IMR-90 (cell line): ENCODE measurements around the gene PCCA. TPM values are rescaled to one million over a fixed set of nuclear protein-coding genes. Genes with fewer than 3 reads are reported as not detected.

Experiments used
- ATAC-seq: fragments of 200-7000 bp; cut with Tn5 transposase; 2 replicates; pipeline ENCODE4 v1.9.1; 2020; ENCODE audit warnings: low read depth, mild to moderate bottlenecking, moderate library complexity
- BruUV-seq: library from RNA; stranded (reverse); fragments of 400-500 nt; replicated peaks from 2 replicates; lab custom pipeline; 2021; lab: Mats Ljungman, UMichigan
- CTCF ChIA-PET: fragments of 300-600 bp; formaldehyde crosslinking; extraction: SDS; loops from one replicate; lab custom pipeline; 2021; ENCODE audit warnings: antibody characterized with exemption; lab: Yijun Ruan, JAX
- POLR2A ChIA-PET: fragments of 300-600 bp; sonication (Branson Sonifier 250); formaldehyde crosslinking; loops from one replicate; lab custom pipeline; 2022; ENCODE audit warnings: antibody characterized with exemption; ENCODE audit not compliant: unreplicated experiment; lab: Charles Lee
- DNase-seq: peaks from one replicate; pipeline ENCODE4 v3.0.0; 2013
- H2AFZ ChIP-seq: replicated peaks from 2 replicates; pipeline ENCODE3; 2013; ENCODE audit warnings: low read length, mild to moderate bottlenecking; ENCODE audit not compliant: poor library complexity
- H2AK5ac ChIP-seq: 2 replicates; pipeline ENCODE4 v1.6.1; 2013; ENCODE audit warnings: low read depth, low read length, inconsistent platforms
- H2AK9ac ChIP-seq: replicated peaks from 2 replicates; pipeline ENCODE3; 2013; ENCODE audit warnings: mild to moderate bottlenecking, low read depth, low read length, moderate library complexity; ENCODE audit not compliant: poor library complexity
- H2BK120ac ChIP-seq: 2 replicates; pipeline ENCODE4 v1.6.1; 2013; ENCODE audit warnings: low read depth, low read length, inconsistent platforms
- H2BK15ac ChIP-seq: 3 replicates; pipeline ENCODE4 v1.6.1; 2013; ENCODE audit warnings: low read depth, low read length, inconsistent platforms
- H2BK20ac ChIP-seq: 2 replicates; pipeline ENCODE4 v1.6.1; 2013; ENCODE audit warnings: low read depth, mild to moderate bottlenecking, inconsistent platforms, low read length, moderate library complexity
- H2BK5ac ChIP-seq: 2 replicates; pipeline ENCODE4 v1.6.1; 2013; ENCODE audit warnings: mild to moderate bottlenecking, low read depth, low read length, inconsistent platforms; ENCODE audit not compliant: poor library complexity, severe bottlenecking
- H3K14ac ChIP-seq: replicated peaks from 2 replicates; pipeline ENCODE4 v1.6.1; 2013; ENCODE audit warnings: low read depth, low read length, inconsistent platforms
- H3K18ac ChIP-seq: 2 replicates; pipeline ENCODE4 v1.6.1; 2013; ENCODE audit warnings: low read depth, low read length, control low read depth
- H3K23ac ChIP-seq: 2 replicates; pipeline ENCODE4 v1.6.1; 2013; ENCODE audit warnings: low read depth, low read length, inconsistent platforms
- H3K27ac ChIP-seq: 2 replicates; pipeline ENCODE4 v1.5.1; 2013; ENCODE audit warnings: mild to moderate bottlenecking, control low read depth, low read length; ENCODE audit not compliant: insufficient read depth
- H3K27me3 ChIP-seq: 2 replicates; pipeline ENCODE4 v1.6.1; 2013; ENCODE audit warnings: low read length; ENCODE audit not compliant: control insufficient read depth, insufficient read depth
- H3K36me3 ChIP-seq: 2 replicates; pipeline ENCODE4 v1.6.1; 2013; ENCODE audit warnings: low read length, mixed read lengths; ENCODE audit not compliant: control insufficient read depth, insufficient read depth
- H3K4ac ChIP-seq: 2 replicates; pipeline ENCODE4 v1.6.1; 2013; ENCODE audit warnings: low read depth, low read length, inconsistent platforms
- H3K4me1 ChIP-seq: 2 replicates; pipeline ENCODE4 v1.6.1; 2013; ENCODE audit warnings: low read length, mixed read lengths; ENCODE audit not compliant: control insufficient read depth, insufficient read depth
- H3K4me2 ChIP-seq: 2 replicates; pipeline ENCODE4 v1.6.1; 2013; ENCODE audit warnings: low read depth, mild to moderate bottlenecking, control low read depth, low read length, moderate library complexity
- H3K4me3 ChIP-seq: 2 replicates; pipeline ENCODE4 v1.5.1; 2013; ENCODE audit warnings: low read depth, mild to moderate bottlenecking, control low read depth, low read length, moderate library complexity; ENCODE audit not compliant: insufficient read depth
- H3K56ac ChIP-seq: 2 replicates; pipeline ENCODE4 v1.6.1; 2013; ENCODE audit warnings: low read length, inconsistent platforms; ENCODE audit not compliant: insufficient read depth; ENCODE audit errors: extremely low read depth
- H3K79me1 ChIP-seq, 2 experiments: 2 replicates each; pipeline ENCODE4 v1.6.1; 2013; ENCODE audit warnings: low read length in 2 of 2, inconsistent platforms in 1 of 2, low read depth in 1 of 2
- H3K9ac ChIP-seq: 2 replicates; pipeline ENCODE4 v1.6.1; 2013; ENCODE audit warnings: low read depth, low read length, control low read depth
- H3K9me1 ChIP-seq: 2 replicates; pipeline ENCODE4 v1.6.1; 2013; ENCODE audit warnings: low read length, inconsistent platforms; ENCODE audit not compliant: insufficient read depth
- H3K9me3 ChIP-seq: 2 replicates; pipeline ENCODE4 v1.6.1; 2013; ENCODE audit warnings: low read length; ENCODE audit not compliant: control insufficient read depth, insufficient read depth
- H4K20me1 ChIP-seq: 2 replicates; pipeline ENCODE4 v1.6.1; 2013; ENCODE audit warnings: low read length, inconsistent platforms; ENCODE audit not compliant: insufficient read depth
- H4K5ac ChIP-seq: 2 replicates; pipeline ENCODE4 v1.6.1; 2013; ENCODE audit warnings: mild to moderate bottlenecking, low read depth, low read length, control low read depth
- H4K8ac ChIP-seq, 2 experiments: 2 replicates each; pipeline ENCODE4 v1.6.1; 2013; ENCODE audit warnings: low read depth in 2 of 2, low read length in 2 of 2, control low read depth in 1 of 2, inconsistent platforms in 1 of 2
- H4K91ac ChIP-seq: 2 replicates; pipeline ENCODE4 v1.6.1; 2013; ENCODE audit warnings: low read depth, low read length, inconsistent platforms; ENCODE audit not compliant: insufficient read depth
- BHLHE40 ChIP-seq: fragments of 150-350 bp; IDR thresholded peaks from 2 replicates; pipeline ENCODE4 v1.6.1; 2016; ENCODE audit warnings: mild to moderate bottlenecking, low read depth, low read length
- CEBPB ChIP-seq: IDR thresholded peaks from 2 replicates; pipeline ENCODE4 v1.6.1; 2012; ENCODE audit warnings: low read depth, low read length, improper control_type of control experiment
- CHD1 ChIP-seq: IDR thresholded peaks from 2 replicates; pipeline ENCODE4 v1.6.1; 2012; ENCODE audit warnings: low read depth, low read length, improper control_type of control experiment
- FOS ChIP-seq: fragments of 150-350 bp; IDR thresholded peaks from 2 replicates; pipeline ENCODE4 v1.6.1; 2016; ENCODE audit warnings: low read depth, low read length
- MAFK ChIP-seq: IDR thresholded peaks from 2 replicates; pipeline ENCODE4 v1.6.1; 2012; ENCODE audit warnings: low read depth, low read length, improper control_type of control experiment
- MAZ ChIP-seq: IDR thresholded peaks from 2 replicates; pipeline ENCODE4 v1.6.1; 2012; ENCODE audit warnings: low read depth, mild to moderate bottlenecking, low read length, improper control_type of control experiment, moderate library complexity, borderline replicate concordance
- MXI1 ChIP-seq: IDR thresholded peaks from 2 replicates; pipeline ENCODE4 v1.6.1; 2012; ENCODE audit warnings: low read depth, mild to moderate bottlenecking, low read length, moderate library complexity, borderline replicate concordance
- NFE2L2 ChIP-seq: fragments of 150-350 bp; IDR thresholded peaks from 2 replicates; pipeline ENCODE4 v1.6.1; 2016; ENCODE audit warnings: low read depth, mild to moderate bottlenecking, low read length
- POLR2A ChIP-seq: IDR thresholded peaks from 2 replicates; pipeline ENCODE4 v1.6.1; 2012; ENCODE audit warnings: mild to moderate bottlenecking, low read depth, low read length
- RAD21 ChIP-seq: IDR thresholded peaks from 2 replicates; pipeline ENCODE4 v1.6.1; 2012; ENCODE audit warnings: low read length, improper control_type of control experiment
- RCOR1 ChIP-seq: IDR thresholded peaks from 2 replicates; pipeline ENCODE4 v1.6.1; 2012; ENCODE audit warnings: mild to moderate bottlenecking, low read length, improper control_type of control experiment; ENCODE audit not compliant: insufficient replicate concordance
- RFX5 ChIP-seq: IDR thresholded peaks from 2 replicates; pipeline ENCODE4 v1.8.0; 2012; ENCODE audit warnings: low read depth, mild to moderate bottlenecking, low read length, moderate library complexity
- SMC3 ChIP-seq: fragments of 150-350 bp; IDR thresholded peaks from 2 replicates; pipeline ENCODE4 v1.6.1; 2016; ENCODE audit warnings: low read depth, mild to moderate bottlenecking, antibody characterized with exemption, low read length, moderate library complexity
- WGBS, 2 experiments: methylation state at CpG; one replicate each; pipeline versions ENCODE4 v1.1.5 to v1.1.7; 2013; ENCODE audit warnings: missing lambda C conversion rate in 2 of 2; ENCODE audit not compliant: insufficient read length in 1 of 2; ENCODE audit errors: extremely low coverage in 2 of 2; 5-methylcytosine and 5-hydroxymethylcytosine counted together
- dilution Hi-C: fragments of 300-500 bp; cut with HindIII; formaldehyde crosslinking; loops from one replicate; pipeline ENCODE4 v1.14.3; 2018; ENCODE audit warnings: low sequenced_read_pairs; ENCODE audit not compliant: unreplicated experiment
- in situ Hi-C: fragments of 300-500 bp; cut with MboI; formaldehyde crosslinking; loops from 3 replicates; pipeline ENCODE4 v1.14.3; 2019; ENCODE audit warnings: low sequenced_read_pairs, inconsistent platforms, mixed read lengths
- intact Hi-C: fragments of 100-400 bp; cut with micrococcal nuclease; formaldehyde crosslinking; loops from 2 replicates; pipeline ENCODE4 v1.10.0; 2022
- polyA plus RNA-seq, 3 experiments: library from polyadenylated mRNA; depleted of rRNA; stranded (reverse); fragments of >200 nt; gene quantifications; 2 replicates each; pipeline ENCODE4 v1.2.3, GENCODE V29; 2012; ENCODE audit warnings: low replicate concordance in 1 of 3
- total RNA-seq: library from RNA; depleted of rRNA; stranded (reverse); fragments of >200 nt; gene quantifications from 2 replicates; pipeline ENCODE4 v1.2.3, GENCODE V29; 2012
- TF ChIP-seq, protein P1 (sequence below): fragments of 150-350 bp; IDR thresholded peaks from 2 replicates; pipeline ENCODE4 v1.6.1; 2017; ENCODE audit warnings: mild to moderate bottlenecking, antibody characterized with exemption, low read length, low read depth
- TF ChIP-seq, protein P2 (sequence below): conservative IDR thresholded peaks from 2 replicates; pipeline ENCODE4 v1.5.1; 2012; ENCODE audit warnings: mild to moderate bottlenecking, low read depth, low read length, improper control_type of control experiment
- TF ChIP-seq, protein P3 (sequence below): fragments of 150-350 bp; IDR thresholded peaks from 2 replicates; pipeline ENCODE4 v1.6.1; 2016; ENCODE audit warnings: low read depth, mild to moderate bottlenecking, low read length, moderate library complexity, borderline replicate concordance

The PCCA gene
- total and polyA plus RNA-seq, 2 of the 4 experiments (the other 2 are of a cell fraction), result 7.6 to 24.0 TPM

DNA sequence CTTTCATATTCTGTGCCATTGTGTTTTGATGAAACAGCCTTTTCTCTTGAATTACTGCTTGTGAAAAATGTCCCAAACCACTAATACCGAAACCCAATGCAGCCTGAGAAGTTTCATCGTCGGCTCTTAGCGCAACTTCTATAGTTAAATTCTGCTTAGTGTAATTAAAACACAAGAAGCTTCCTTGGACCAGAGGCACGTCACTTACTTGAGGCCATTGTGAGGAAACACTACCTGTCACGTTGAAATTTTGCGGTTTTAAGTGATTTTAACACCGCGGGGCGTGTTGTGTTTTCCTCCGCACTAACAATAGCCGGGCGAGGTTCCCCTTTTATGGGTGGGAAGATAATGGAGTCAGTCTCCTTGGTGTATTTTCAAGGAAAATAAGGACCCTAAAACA is 428.8 kb downstream of the PCCA start:
- WGBS, 2 experiments, result no CpG with 5 or more reads among the region's 13 CpGs
- Histone ChIP-seq H3K9me1 (no peaks in the 10 kb centered on the region; the same call in 1 of the 2 replicates), H2BK20ac (no peak overlapping the region), H4K91ac (no peak overlapping the region), H3K9me3 (no peaks in the 10 kb centered on the region), H3K56ac (no peak overlapping the region), H3K36me3 (peaks cover 2% of the 10 kb centered on the region; the same call in 1 of the 2 replicates), H3K79me1 (no peaks in the 10 kb centered on the region), H4K5ac (no peak overlapping the region), H3K4me3 (no peak overlapping the region), H3K4me2 (no peak overlapping the region), H2AFZ (no peak overlapping the region), H3K14ac (no peak overlapping the region), H4K8ac (no peak overlapping the region), H3K23ac (no peak overlapping the region), H3K27me3 (no peaks in the 10 kb centered on the region), H2AK5ac (no peak overlapping the region), H3K27ac (no peak overlapping the region), H2AK9ac (no peak overlapping the region), H3K18ac (no peak overlapping the region), H2BK15ac (no peak overlapping the region), H2BK5ac (no peak overlapping the region), H2BK120ac (no peak overlapping the region), H4K20me1 (no peaks in the 10 kb centered on the region), H3K9ac (no peak overlapping the region), H3K4ac (no peak overlapping the region), H3K4me1 (no peaks in the 10 kb centered on the region; the same call in 1 of the 2 replicates)
- no peak for TF ChIP-seq MAFK
- TF ChIP-seq, protein P1, sequence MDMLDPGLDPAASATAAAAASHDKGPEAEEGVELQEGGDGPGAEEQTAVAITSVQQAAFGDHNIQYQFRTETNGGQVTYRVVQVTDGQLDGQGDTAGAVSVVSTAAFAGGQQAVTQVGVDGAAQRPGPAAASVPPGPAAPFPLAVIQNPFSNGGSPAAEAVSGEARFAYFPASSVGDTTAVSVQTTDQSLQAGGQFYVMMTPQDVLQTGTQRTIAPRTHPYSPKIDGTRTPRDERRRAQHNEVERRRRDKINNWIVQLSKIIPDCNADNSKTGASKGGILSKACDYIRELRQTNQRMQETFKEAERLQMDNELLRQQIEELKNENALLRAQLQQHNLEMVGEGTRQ, result no peak
- TF ChIP-seq MXI1, result no peak
- TF ChIP-seq BHLHE40, result no peak
- TF ChIP-seq RFX5, result no peak
- TF ChIP-seq, protein P2, sequence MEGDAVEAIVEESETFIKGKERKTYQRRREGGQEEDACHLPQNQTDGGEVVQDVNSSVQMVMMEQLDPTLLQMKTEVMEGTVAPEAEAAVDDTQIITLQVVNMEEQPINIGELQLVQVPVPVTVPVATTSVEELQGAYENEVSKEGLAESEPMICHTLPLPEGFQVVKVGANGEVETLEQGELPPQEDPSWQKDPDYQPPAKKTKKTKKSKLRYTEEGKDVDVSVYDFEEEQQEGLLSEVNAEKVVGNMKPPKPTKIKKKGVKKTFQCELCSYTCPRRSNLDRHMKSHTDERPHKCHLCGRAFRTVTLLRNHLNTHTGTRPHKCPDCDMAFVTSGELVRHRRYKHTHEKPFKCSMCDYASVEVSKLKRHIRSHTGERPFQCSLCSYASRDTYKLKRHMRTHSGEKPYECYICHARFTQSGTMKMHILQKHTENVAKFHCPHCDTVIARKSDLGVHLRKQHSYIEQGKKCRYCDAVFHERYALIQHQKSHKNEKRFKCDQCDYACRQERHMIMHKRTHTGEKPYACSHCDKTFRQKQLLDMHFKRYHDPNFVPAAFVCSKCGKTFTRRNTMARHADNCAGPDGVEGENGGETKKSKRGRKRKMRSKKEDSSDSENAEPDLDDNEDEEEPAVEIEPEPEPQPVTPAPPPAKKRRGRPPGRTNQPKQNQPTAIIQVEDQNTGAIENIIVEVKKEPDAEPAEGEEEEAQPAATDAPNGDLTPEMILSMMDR, result no peak
- TF ChIP-seq FOS, result no peak
- no peak for TF ChIP-seq MAZ
- no peak for TF ChIP-seq RAD21
- no peak for TF ChIP-seq NFE2L2
- no peak for TF ChIP-seq SMC3
- TF ChIP-seq, protein P3, sequence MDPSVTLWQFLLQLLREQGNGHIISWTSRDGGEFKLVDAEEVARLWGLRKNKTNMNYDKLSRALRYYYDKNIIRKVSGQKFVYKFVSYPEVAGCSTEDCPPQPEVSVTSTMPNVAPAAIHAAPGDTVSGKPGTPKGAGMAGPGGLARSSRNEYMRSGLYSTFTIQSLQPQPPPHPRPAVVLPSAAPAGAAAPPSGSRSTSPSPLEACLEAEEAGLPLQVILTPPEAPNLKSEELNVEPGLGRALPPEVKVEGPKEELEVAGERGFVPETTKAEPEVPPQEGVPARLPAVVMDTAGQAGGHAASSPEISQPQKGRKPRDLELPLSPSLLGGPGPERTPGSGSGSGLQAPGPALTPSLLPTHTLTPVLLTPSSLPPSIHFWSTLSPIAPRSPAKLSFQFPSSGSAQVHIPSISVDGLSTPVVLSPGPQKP, result no peak
- no peak for TF ChIP-seq RCOR1
- TF ChIP-seq CHD1, result no peak
- TF ChIP-seq CEBPB, result no peak
- no peak for TF ChIP-seq POLR2A
- intact Hi-C loops (loop anchor here (5.0 to 10.0 kb wide), 4 partner anchors 173 to 845 kb away; partner anchors contain the start of gene ZIC5), in situ Hi-C loops (loop anchor here (10.0 kb wide), 1 partner anchor 863 kb away; no protein-coding TSS in a partner anchor), dilution Hi-C loops (no loop called here)
- DNase-seq, result no peak
- BruUV-seq, result no TSS peak
- ChIA-PET POLR2A (no interaction called here), CTCF (interaction anchor here (0.5 to 0.6 kb wide), 2 partner anchors 33 to 127 kb away, joined by 3 to 5 read pairs; no protein-coding TSS in a partner anchor)
- ATAC-seq, result no peak
